Keratinocyte (primary cell): ENCODE results near the gene ARL5A.

Experiments used
- EZH2 ChIP-seq: IDR thresholded peaks from one replicate; pipeline ENCODE4 v1.6.1; 2012; ENCODE audit warnings: inconsistent platforms, mild to moderate bottlenecking, low read length, moderate library complexity
- TF ChIP-seq, protein P1 (sequence below), 3 experiments: IDR thresholded peaks in 1 of 3; conservative IDR thresholded peaks in 1 of 3; optimal IDR thresholded peaks in 1 of 3; 2 replicates in 2 of 3; 3 replicates in 1 of 3; pipeline versions ENCODE3 to v1.5.1; 2011; ENCODE audit warnings: low read length in 3 of 3, mild to moderate bottlenecking in 3 of 3, moderate library complexity in 2 of 3, control low read depth in 1 of 3, inconsistent platforms in 1 of 3; ENCODE audit not compliant: insufficient read depth in 2 of 3; ENCODE audit errors: extremely low read depth in 1 of 3

DNA sequence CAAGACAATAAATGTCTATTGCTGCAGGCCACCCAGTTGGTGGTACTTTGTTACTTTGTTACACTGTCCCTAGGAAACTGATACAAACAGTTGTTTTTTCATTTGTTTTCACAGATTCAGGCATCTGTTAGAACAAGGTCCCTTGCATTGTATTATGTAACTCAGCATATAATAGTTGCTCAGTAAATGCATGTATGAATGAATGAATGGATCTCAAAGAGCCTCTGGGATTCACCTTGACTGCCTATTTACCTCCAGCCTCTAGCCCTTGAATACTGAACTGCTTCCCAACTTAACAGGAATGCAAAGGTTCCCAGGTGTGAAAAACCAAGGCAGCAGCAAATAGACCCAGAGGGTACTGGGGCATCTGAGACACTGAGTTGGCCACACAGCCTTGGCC is 66.5 kb downstream of the ARL5A start:
- TF ChIP-seq, protein P1, sequence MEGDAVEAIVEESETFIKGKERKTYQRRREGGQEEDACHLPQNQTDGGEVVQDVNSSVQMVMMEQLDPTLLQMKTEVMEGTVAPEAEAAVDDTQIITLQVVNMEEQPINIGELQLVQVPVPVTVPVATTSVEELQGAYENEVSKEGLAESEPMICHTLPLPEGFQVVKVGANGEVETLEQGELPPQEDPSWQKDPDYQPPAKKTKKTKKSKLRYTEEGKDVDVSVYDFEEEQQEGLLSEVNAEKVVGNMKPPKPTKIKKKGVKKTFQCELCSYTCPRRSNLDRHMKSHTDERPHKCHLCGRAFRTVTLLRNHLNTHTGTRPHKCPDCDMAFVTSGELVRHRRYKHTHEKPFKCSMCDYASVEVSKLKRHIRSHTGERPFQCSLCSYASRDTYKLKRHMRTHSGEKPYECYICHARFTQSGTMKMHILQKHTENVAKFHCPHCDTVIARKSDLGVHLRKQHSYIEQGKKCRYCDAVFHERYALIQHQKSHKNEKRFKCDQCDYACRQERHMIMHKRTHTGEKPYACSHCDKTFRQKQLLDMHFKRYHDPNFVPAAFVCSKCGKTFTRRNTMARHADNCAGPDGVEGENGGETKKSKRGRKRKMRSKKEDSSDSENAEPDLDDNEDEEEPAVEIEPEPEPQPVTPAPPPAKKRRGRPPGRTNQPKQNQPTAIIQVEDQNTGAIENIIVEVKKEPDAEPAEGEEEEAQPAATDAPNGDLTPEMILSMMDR (optimal IDR thresholded peaks at IDR 0.05 in 1 of 3, IDR thresholded peaks at IDR 0.05 in 1 of 3, conservative IDR thresholded peaks at IDR 0.05 in 1 of 3; ENCODE audit: extremely low read depth in 1 of 3, insufficient read depth in 2 of 3, low read length in 3 of 3) = no peak
- no peak for TF ChIP-seq EZH2
